Gastrocnemius medialis (tissue), 4 donors: ENCODE measurements around the gene EPX. TPM values are rescaled to one million over a fixed set of nuclear protein-coding genes. Genes with fewer than 3 reads are reported as not detected.

Experiments
- ATAC-seq, 2 donors: fragments of 150-250 bp; one replicate each; pipeline ENCODE4 v1.9.1; 2016
- DNase-seq, 2 donors: peaks; one replicate each; pipeline ENCODE4 v3.0.0-alpha.2; 2019
- H3K27ac ChIP-seq, 4 donors: fragments of 200-600 bp; sonication (generic); 1 replicate in 1 of 4; 2 replicates in 3 of 4; pipeline ENCODE4 v1.5.1; 2016 to 2018; ENCODE audit warnings: mild to moderate bottlenecking in 2 of 4, moderate library complexity in 1 of 4
- H3K27me3 ChIP-seq, 3 donors: fragments of 200-600 bp; sonication (generic) in 2 of 3; 1 replicate in 1 of 3; 2 replicates in 2 of 3; pipeline versions ENCODE4 v1.5.1 to v1.6.0; 2016 to 2019; ENCODE audit warnings: mild to moderate bottlenecking in 1 of 3, moderate library complexity in 1 of 3
- H3K36me3 ChIP-seq, 2 donors: fragments of 200-600 bp; sonication (generic) in 1 of 2; one replicate each; pipeline ENCODE4 v1.5.1; 2017 to 2018
- H3K4me1 ChIP-seq, 2 donors: fragments of 200-600 bp; sonication (generic) in 1 of 2; one replicate each; pipeline ENCODE4 v1.5.1; 2016 to 2017; ENCODE audit warnings: mild to moderate bottlenecking in 2 of 2
- H3K4me3 ChIP-seq, 4 donors: fragments of 200-600 bp; sonication (generic) in 3 of 4; 1 replicate in 1 of 4; 2 replicates in 3 of 4; pipeline ENCODE4 v1.5.1; 2016 to 2019; ENCODE audit warnings: mild to moderate bottlenecking in 2 of 4
- H3K9me3 ChIP-seq, 3 donors: fragments of 200-600 bp; sonication (generic) in 2 of 3; 1 replicate in 1 of 3; 2 replicates in 2 of 3; pipeline ENCODE4 v1.5.1; 2016 to 2019
- POLR2A ChIP-seq, 2 donors: fragments of 450-650 bp; IDR thresholded peaks; one replicate each; pipeline ENCODE4 v1.6.1; 2017; ENCODE audit warnings: antibody characterized with exemption in 2 of 2, mild to moderate bottlenecking in 2 of 2, moderate library complexity in 2 of 2
- in situ Hi-C, 4 donors: fragments of 200-750 bp; cut with MboI; loops; one replicate each; pipeline versions ENCODE4 v1.15.0 to v1.8.0; 2017; ENCODE audit warnings: low sequenced_read_pairs in 4 of 4
- intact Hi-C: fragments of 100-400 bp; cut with DNase I; formaldehyde crosslinking; loops from one replicate; pipeline ENCODE4 v1.15.1; 2023; ENCODE audit warnings: low total_unique reads
- total RNA-seq, 4 donors: library from RNA; depleted of rRNA; stranded (reverse); fragments of >200 nt; gene quantifications; one replicate each; pipeline versions ENCODE4 v1.1.0 to v1.2.3, GENCODE V29; 2016
- TF ChIP-seq, protein P1 (sequence below), 5 experiments: fragments of 450-650 bp in 3 of 5; fragments of 200-600 bp in 2 of 5; sonication (generic) in 2 of 5; IDR thresholded peaks in 4 of 5; conservative IDR thresholded peaks in 1 of 5; 1 replicate in 4 of 5; 2 replicates in 1 of 5; pipeline ENCODE4 v1.5.1; 2016 to 2019; ENCODE audit warnings: antibody characterized with exemption in 5 of 5, mild to moderate bottlenecking in 3 of 5, moderate library complexity in 3 of 5

EPX gene
- total RNA-seq, 4 donors from 2014 or later = not detected

DNA sequence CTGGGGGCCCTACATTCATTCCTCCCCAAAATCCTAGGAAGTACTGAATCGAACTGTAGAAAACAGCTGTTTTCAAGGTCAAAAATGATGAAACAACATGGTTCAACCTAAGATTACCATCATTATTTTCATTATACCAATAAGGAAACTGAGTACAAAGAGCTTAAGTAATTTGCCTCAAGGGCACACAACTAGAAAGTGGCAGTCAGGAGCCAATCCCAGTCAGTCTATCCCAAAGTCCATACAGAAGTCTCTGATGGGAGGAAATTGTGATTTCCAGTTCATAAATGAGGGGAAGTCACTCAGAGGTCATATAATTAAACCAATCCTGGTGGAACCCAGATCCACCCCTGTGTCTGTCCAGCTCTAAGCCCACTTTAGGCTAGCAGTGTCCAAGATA lies 54.3 kb downstream of the EPX start:
- Histone ChIP-seq H3K27me3 (peaks cover 9 to 16% (median 9%) of the 10 kb centered on the region in 3 donors), H3K27ac (no peak overlapping the region), H3K4me3 (no peak overlapping the region), H3K9me3 (no peaks in the 10 kb centered on the region), H3K4me1 (peaks cover 0 to 10% of the 10 kb centered on the region in 2 donors), H3K36me3 (no peaks in the 10 kb centered on the region)
- DNase-seq (no peak), ATAC-seq (no peak)
- no peak for TF ChIP-seq POLR2A (IDR thresholded peaks at IDR 0.05)
- TF ChIP-seq, protein P1, sequence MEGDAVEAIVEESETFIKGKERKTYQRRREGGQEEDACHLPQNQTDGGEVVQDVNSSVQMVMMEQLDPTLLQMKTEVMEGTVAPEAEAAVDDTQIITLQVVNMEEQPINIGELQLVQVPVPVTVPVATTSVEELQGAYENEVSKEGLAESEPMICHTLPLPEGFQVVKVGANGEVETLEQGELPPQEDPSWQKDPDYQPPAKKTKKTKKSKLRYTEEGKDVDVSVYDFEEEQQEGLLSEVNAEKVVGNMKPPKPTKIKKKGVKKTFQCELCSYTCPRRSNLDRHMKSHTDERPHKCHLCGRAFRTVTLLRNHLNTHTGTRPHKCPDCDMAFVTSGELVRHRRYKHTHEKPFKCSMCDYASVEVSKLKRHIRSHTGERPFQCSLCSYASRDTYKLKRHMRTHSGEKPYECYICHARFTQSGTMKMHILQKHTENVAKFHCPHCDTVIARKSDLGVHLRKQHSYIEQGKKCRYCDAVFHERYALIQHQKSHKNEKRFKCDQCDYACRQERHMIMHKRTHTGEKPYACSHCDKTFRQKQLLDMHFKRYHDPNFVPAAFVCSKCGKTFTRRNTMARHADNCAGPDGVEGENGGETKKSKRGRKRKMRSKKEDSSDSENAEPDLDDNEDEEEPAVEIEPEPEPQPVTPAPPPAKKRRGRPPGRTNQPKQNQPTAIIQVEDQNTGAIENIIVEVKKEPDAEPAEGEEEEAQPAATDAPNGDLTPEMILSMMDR (IDR thresholded peaks at IDR 0.05 in 4 of 5, conservative IDR thresholded peaks at IDR 0.05 in 1 of 5) = no peak
- intact Hi-C loops = no loop called here
- in situ Hi-C loops = no loop called here

DNA sequence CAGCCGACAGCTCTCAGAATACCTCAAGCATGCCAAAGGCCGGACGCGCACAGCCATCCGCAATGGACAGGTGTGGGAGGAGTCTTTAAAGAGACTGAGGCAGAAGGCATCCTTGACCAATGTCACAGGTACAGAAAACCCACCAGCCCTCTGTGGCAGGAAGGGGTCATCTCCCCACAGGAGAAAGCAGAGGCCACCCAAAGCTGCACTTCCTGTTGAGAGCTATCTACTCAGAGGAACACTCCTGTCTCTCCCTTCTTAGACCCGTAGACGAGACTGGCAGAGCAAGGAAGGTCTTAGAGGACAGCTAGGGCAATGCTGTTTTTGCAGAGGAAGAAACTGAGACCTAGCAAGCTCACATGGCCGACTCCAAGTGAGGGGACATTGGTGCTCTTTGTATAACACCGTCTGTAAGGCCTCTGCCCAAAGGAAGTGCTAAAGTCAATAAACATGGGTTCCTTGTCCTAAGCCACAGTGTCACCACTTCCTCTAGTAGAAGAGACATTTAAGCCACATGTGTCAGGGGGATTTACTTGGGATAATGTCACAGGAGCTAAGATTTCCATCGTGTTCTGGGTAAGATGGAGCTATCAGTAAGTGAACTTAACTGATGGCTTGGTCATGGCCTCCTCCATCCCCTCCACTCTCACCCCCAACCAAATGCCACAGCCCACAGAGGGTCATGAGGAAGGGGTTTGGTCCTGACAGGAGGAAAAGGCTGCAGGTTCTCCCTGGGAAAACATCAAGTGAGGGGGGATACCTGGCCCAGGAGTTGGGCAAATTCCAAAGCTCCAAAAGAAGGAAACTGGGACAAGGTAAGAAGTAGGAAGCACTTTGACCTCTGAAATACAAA lies 55.2 kb downstream of the EPX start:
- Histone ChIP-seq H3K27ac (no peak overlapping the region), H3K9me3 (no peaks in the 10 kb centered on the region), H3K36me3 (no peaks in the 10 kb centered on the region), H3K4me1 (peaks cover 0 to 10% of the 10 kb centered on the region in 2 donors), H3K27me3 (peaks cover 9 to 16% (median 9%) of the 10 kb centered on the region in 3 donors), H3K4me3 (no peak overlapping the region)
- TF ChIP-seq, protein P1 (IDR thresholded peaks at IDR 0.05 in 4 of 5, conservative IDR thresholded peaks at IDR 0.05 in 1 of 5) = no peak
- no peak for TF ChIP-seq POLR2A (IDR thresholded peaks at IDR 0.05)
- ATAC-seq (no peak), DNase-seq (no peak)
- intact Hi-C loops = no loop called here
- in situ Hi-C loops = no loop called here

DNA sequence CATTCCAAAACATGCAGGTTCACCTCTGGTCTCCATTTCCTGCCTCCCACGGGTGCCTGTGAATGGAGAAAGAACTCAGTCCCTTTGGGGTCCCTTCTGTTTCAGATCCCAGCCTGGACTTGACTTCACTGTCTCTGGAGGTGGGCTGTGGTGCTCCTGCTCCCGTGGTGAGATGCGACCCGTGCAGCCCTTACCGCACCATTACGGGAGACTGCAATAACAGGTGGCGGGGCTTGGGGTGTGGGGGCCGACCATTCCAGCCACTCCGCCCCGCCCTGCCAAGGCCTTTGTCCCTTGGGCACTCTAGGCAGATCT lies 56.4 kb downstream of the EPX start:
- TF ChIP-seq POLR2A (IDR thresholded peaks at IDR 0.05) = no peak
- TF ChIP-seq, protein P1 (IDR thresholded peaks at IDR 0.05 in 4 of 5, conservative IDR thresholded peaks at IDR 0.05 in 1 of 5) = no peak
- intact Hi-C loops (no loop called here), in situ Hi-C loops (no loop called here)
- H3K27me3 ChIP-seq = peaks cover 9 to 16% (median 9%) of the 10 kb centered on the region in 3 donors
- no peak for ATAC-seq
- DNase-seq = no peak
- H3K27ac ChIP-seq = no peak overlapping the region
- peak overlapping the region in 3 of 4 donors; percentile 46 to 50 (median 50) for H3K4me3 ChIP-seq
- H3K4me1 ChIP-seq = peaks cover 0 to 10% of the 10 kb centered on the region in 2 donors
- no peaks in the 10 kb centered on the region for H3K9me3 ChIP-seq
- no peaks in the 10 kb centered on the region for H3K36me3 ChIP-seq

DNA sequence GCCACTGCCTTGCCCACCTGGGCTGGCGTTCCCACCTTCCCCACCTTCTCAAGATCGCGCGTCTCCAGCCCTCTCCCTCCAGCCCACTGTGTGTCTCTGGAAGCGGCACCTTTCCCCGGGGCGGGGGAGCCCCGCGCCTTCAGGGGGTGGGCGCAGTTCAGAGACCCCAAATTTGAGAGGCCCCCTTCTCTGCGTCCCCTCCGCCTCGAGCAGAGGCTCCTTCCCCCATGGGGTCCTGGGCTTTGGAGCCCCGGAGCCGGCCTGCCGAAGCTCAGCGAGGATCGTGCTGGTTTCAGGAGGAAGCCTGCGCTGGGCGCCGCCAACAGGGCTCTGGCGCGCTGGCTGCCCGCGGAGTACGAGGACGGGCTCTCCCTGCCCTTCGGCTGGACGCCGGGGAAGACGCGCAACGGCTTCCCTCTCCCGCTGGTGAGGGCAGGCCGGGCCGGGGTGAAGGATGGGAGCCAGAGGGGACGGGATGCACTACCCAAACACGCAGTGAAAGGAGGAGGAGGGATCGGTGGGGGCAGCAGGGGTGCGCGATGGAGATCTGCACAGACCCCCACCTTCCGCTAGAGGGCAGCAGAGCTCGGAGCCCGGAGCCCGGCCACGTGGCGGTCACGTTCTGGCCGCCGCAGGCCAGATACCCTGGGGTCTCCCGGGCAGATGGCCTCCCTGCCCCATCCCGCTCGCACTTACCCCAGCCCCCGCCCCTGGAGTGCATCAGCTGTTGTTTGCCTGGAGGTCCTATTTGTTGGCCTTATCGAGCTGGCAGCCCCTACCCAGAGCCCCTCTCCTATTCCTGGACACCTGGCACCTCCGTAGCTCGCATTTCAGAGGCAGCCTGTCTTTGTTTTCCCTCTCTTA lies 57.0 kb downstream of the EPX start:
- ATAC-seq (peak; percentile 74 to 89), DNase-seq (peak; percentile 29 to 39)
- Histone ChIP-seq H3K27me3 (peaks cover 9 to 16% (median 9%) of the 10 kb centered on the region in 3 donors), H3K36me3 (no peaks in the 10 kb centered on the region), H3K27ac (no peak overlapping the region), H3K4me3 (peak overlapping the region; percentile 46 to 62 (median 50)), H3K9me3 (no peaks in the 10 kb centered on the region), H3K4me1 (peaks cover 0 to 10% of the 10 kb centered on the region in 2 donors)
- intact Hi-C loops (no loop called here), in situ Hi-C loops (no loop called here)
- TF ChIP-seq, protein P1 (IDR thresholded peaks at IDR 0.05 in 4 of 5, conservative IDR thresholded peaks at IDR 0.05 in 1 of 5) = peak; percentile 58 to 94 (median 86)
- no peak for TF ChIP-seq POLR2A (IDR thresholded peaks at IDR 0.05)
